Gastroesophageal sphincter (tissue), 4 donors: ENCODE data around the gene FOXL2. TPM values are rescaled to one million over a fixed set of nuclear protein-coding genes. Genes with fewer than 3 reads are reported as not detected.

ENCODE experiments used
- ATAC-seq: fragments of 150-250 bp; one replicate; pipeline ENCODE4 v1.9.1; 2016; ENCODE audit warnings: mild to moderate bottlenecking, moderate library complexity
- H3K27ac ChIP-seq, 4 donors: fragments of 200-600 bp; sonication (generic) in 3 of 4; 1 replicate in 3 of 4; 2 replicates in 1 of 4; pipeline ENCODE4 v1.5.1; 2016 to 2019
- H3K27me3 ChIP-seq: fragments of 200-600 bp; sonication (generic); one replicate; pipeline ENCODE4 v1.5.1; 2019
- H3K36me3 ChIP-seq, 2 donors: fragments of 200-600 bp; sonication (generic); one replicate each; pipeline ENCODE4 v1.5.1; 2019; ENCODE audit warnings: control low read depth in 1 of 2
- H3K4me1 ChIP-seq, 3 donors: fragments of 200-600 bp; sonication (generic); 1 replicate in 2 of 3; 2 replicates in 1 of 3; pipeline ENCODE4 v1.5.1; 2016 to 2019; ENCODE audit warnings: control low read depth in 2 of 3
- H3K4me3 ChIP-seq, 2 donors: fragments of 200-600 bp; sonication (generic); one replicate each; pipeline ENCODE4 v1.5.1; 2019; ENCODE audit warnings: mild to moderate bottlenecking in 1 of 2, moderate library complexity in 1 of 2
- H3K9me3 ChIP-seq, 3 donors: fragments of 200-600 bp; sonication (generic); one replicate each; pipeline ENCODE4 v1.5.1; 2017 to 2019; ENCODE audit warnings: control low read depth in 2 of 3
- EP300 ChIP-seq: sonication (generic); formaldehyde crosslinking; IDR thresholded peaks from one replicate; pipeline ENCODE4 v1.6.1; 2017; ENCODE audit warnings: antibody characterized with exemption, mild to moderate bottlenecking
- POLR2A ChIP-seq, 2 donors: fragments of 450-650 bp; IDR thresholded peaks; one replicate each; pipeline ENCODE4 v1.6.1; 2017; ENCODE audit warnings: antibody characterized with exemption in 2 of 2, mild to moderate bottlenecking in 2 of 2, moderate library complexity in 1 of 2
- POLR2AphosphoS5 ChIP-seq: sonication (generic); formaldehyde crosslinking; IDR thresholded peaks from one replicate; pipeline ENCODE4 v1.6.1; 2017; ENCODE audit warnings: antibody characterized with exemption
- whole genome bisulfite sequencing, 2 donors: methylation state at CpG; one replicate each; pipeline ENCODE4 v1.1.5; 2018; ENCODE audit warnings: low coverage in 1 of 2; 5-methylcytosine and 5-hydroxymethylcytosine counted together
- total RNA-seq, 4 donors: library from RNA; depleted of rRNA; stranded (reverse); fragments of >200 nt; gene quantifications; one replicate each; pipeline ENCODE4 v1.1.0, GENCODE V29; 2016
- TF ChIP-seq, protein P1 (sequence below), 4 experiments: fragments of 200-600 bp in 2 of 4; fragments of 450-650 bp in 2 of 4; sonication (generic) in 1 of 4; IDR thresholded peaks; one replicate each; pipeline ENCODE4 v1.5.1; 2017 to 2019; ENCODE audit warnings: antibody characterized with exemption in 4 of 4, mild to moderate bottlenecking in 2 of 4, moderate library complexity in 2 of 4

The FOXL2 gene
- total RNA-seq, 4 donors from 2014 or later = not detected

DNA sequence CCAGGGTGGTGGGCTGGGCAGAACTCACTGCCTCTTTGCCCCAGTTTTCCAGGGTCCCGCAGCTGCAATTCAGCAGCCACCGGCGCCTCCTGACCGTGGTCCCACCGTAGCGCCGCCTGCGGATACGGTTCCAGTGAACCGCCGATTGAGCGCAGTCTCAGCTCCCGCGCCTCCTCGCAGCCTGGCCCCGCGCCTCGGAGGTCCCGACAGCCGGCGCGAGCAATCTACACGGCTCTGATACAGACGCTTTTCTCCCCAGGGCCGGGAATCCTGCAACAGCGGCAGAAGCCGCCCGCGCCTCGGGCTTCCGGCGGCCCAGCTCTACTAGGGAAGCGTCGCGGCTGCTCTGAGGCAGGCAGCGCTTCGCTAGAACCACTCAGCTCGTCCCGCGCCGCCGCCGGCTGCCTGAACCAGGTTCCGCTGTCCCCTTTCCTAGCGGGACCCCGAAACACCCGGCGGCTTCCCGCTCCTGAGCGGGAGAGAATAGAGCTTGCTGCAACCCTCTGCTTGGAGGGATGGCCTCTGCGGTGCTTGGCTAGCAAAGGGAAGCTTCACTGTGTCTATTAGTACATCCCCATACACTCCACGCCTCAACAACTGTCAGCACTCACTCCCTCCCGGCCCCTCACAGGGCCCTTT, 3.2 kb upstream of the FOXL2 start:
- H3K36me3 ChIP-seq = no peaks in the 10 kb centered on the region
- H3K4me1 ChIP-seq = peaks cover 0 to 42% (median 32%) of the 10 kb centered on the region in 3 donors
- no peak for TF ChIP-seq POLR2A (IDR thresholded peaks at IDR 0.05)
- no peak for TF ChIP-seq EP300
- no peak for TF ChIP-seq POLR2AphosphoS5
- TF ChIP-seq, protein P1, sequence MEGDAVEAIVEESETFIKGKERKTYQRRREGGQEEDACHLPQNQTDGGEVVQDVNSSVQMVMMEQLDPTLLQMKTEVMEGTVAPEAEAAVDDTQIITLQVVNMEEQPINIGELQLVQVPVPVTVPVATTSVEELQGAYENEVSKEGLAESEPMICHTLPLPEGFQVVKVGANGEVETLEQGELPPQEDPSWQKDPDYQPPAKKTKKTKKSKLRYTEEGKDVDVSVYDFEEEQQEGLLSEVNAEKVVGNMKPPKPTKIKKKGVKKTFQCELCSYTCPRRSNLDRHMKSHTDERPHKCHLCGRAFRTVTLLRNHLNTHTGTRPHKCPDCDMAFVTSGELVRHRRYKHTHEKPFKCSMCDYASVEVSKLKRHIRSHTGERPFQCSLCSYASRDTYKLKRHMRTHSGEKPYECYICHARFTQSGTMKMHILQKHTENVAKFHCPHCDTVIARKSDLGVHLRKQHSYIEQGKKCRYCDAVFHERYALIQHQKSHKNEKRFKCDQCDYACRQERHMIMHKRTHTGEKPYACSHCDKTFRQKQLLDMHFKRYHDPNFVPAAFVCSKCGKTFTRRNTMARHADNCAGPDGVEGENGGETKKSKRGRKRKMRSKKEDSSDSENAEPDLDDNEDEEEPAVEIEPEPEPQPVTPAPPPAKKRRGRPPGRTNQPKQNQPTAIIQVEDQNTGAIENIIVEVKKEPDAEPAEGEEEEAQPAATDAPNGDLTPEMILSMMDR (IDR thresholded peaks at IDR 0.05) = no peak
- ATAC-seq = peak; percentile 46
- peak overlapping the region in 1 of 2 donors; percentile 48 for H3K4me3 ChIP-seq
- no peak overlapping the region for H3K27ac ChIP-seq
- no peaks in the 10 kb centered on the region for H3K9me3 ChIP-seq
- peaks cover 100% of the 10 kb centered on the region for H3K27me3 ChIP-seq
- 0 to 14% methylated on average over 4 to 6 of the region's 53 CpGs for WGBS, 2 donors

DNA sequence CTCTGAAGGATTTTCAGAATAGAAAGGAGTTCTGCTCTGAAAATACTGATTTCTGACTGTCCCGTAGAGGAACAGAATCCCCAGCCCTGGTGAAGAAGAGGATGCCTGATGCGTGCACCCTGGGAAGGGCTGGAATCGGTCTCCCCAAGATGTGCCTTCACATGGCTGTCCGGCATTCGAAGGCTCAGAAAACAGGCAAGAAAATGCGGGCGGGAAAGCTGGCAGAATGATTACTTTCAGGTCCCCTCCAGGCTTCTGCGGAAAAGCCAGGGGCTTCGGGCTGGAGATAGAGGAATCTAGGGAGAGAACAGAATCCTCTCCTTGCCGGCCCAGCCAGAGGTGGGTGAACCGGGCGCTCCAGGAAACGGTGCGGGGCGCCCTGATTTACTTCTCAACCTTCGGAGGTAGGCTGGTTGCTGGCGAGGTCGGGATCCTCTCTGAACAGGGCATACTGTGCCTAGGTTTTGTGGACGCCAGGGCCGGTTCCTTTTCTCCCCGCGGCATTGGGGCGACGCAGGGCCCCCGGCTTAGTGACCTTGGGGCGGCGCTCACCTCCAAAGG, 2.6 kb upstream of the FOXL2 start:
- Histone ChIP-seq H3K4me1 (peaks cover 0 to 48% (median 37%) of the 10 kb centered on the region in 3 donors), H3K27me3 (peaks cover 100% of the 10 kb centered on the region), H3K9me3 (no peaks in the 10 kb centered on the region), H3K4me3 (peak overlapping the region in 1 of 2 donors; percentile 48), H3K27ac (no peak overlapping the region), H3K36me3 (no peaks in the 10 kb centered on the region)
- ATAC-seq = no peak
- no peak for TF ChIP-seq POLR2A (IDR thresholded peaks at IDR 0.05)
- no peak for TF ChIP-seq EP300
- TF ChIP-seq, protein P1 (IDR thresholded peaks at IDR 0.05) = no peak
- TF ChIP-seq POLR2AphosphoS5 = no peak
- 28 to 42% methylated on average over 5 to 12 of the region's 27 CpGs for WGBS, 2 donors

GRCh38 chr3:138949002-138949418, 2.1 kb upstream of the FOXL2 start:
- Histone ChIP-seq H3K4me3 (no peak overlapping the region), H3K27me3 (peaks cover 100% of the 10 kb centered on the region), H3K27ac (no peak overlapping the region), H3K9me3 (no peaks in the 10 kb centered on the region), H3K36me3 (no peaks in the 10 kb centered on the region), H3K4me1 (peaks cover 0 to 53% (median 37%) of the 10 kb centered on the region in 3 donors)
- 33 to 71% methylated on average over 2 to 3 of the region's 5 CpGs for WGBS, 2 donors
- no peak for ATAC-seq
- TF ChIP-seq, protein P1 (IDR thresholded peaks at IDR 0.05) = no peak

- TF ChIP-seq, protein P1 (IDR thresholded peaks at IDR 0.05) = no peak
- TF ChIP-seq EP300 (no peak), POLR2A (IDR thresholded peaks at IDR 0.05) (no peak), POLR2AphosphoS5 (no peak)
- Histone ChIP-seq H3K27ac (no peak overlapping the region), H3K36me3 (no peaks in the 10 kb centered on the region), H3K9me3 (no peaks in the 10 kb centered on the region), H3K4me1 (peaks cover 0 to 57% (median 37%) of the 10 kb centered on the region in 3 donors), H3K27me3 (peaks cover 100% of the 10 kb centered on the region), H3K4me3 (no peak overlapping the region)
- 100% methylated on average over 2 of the region's 3 CpGs; no CpG with 5 or more reads in 1 of the 2 donors for WGBS, 2 donors
- no peak for ATAC-seq
These were observed 1.5 kb upstream of the FOXL2 start for GRCh38 chr3:138948371-138949001.
